ENCODE data around the gene CRMP1. TPM values are rescaled to one million over a fixed set of nuclear protein-coding genes. Genes with fewer than 3 reads are reported as not detected.

The CRMP1 gene
- total and polyA plus RNA-seq, 9 of the 15 experiments (the other 6 are each of a cell fraction or from before 2014, with no cell fraction given): 0.03 to 0.04 TPM; not detected in 7

GRCh38 chr4:5923376-5923775, 30.5 kb upstream of the CRMP1 start:
- BruUV-seq (replicated peaks): no TSS peak
- TF ChIP-seq COPS2 (conservative IDR thresholded peaks at IDR 0.05) (no peak), NFIC (IDR thresholded peaks at IDR 0.05) (0 out of 2 replicates have a peak, but pooled peaks have one; percentile 12)
- Histone ChIP-seq H3K9me1 (ENCODE audit: control insufficient read depth, insufficient read depth, low read length) (no peaks in the 10 kb centered on the region), H3K9me3 (replicated peaks; ENCODE audit: control insufficient read depth, insufficient read depth, low read depth, low read length) (no peaks in the 10 kb centered on the region), H2AFZ (ENCODE audit: low read depth, low read length) (no peak overlapping the region), H3K4me2 (ENCODE audit: insufficient read depth, low read length) (no peak overlapping the region), H3K27ac (ENCODE audit: extremely low read depth, low read depth, low read length) (no peak overlapping the region), H3K27me3 (ENCODE audit: control insufficient read depth in 2 of 2, insufficient read depth in 2 of 2, low read length in 2 of 2) (peaks cover 0 to 22% of the 10 kb centered on the region in 2 experiments; a peak in 2 of 5 replicates), H3K9ac (ENCODE audit: insufficient read depth in 1 of 2, low read depth in 2 of 2, low read length in 2 of 2) (no peak overlapping the region), H4K20me1 (replicated peaks; ENCODE audit: control insufficient read depth, insufficient read depth, low read length) (no peaks in the 10 kb centered on the region), H3K79me2 (ENCODE audit: control insufficient read depth, insufficient read depth, low read length) (no peaks in the 10 kb centered on the region), H3K4me1 (replicated peaks in 1 of 2; ENCODE audit: control insufficient read depth in 2 of 2, insufficient read depth in 2 of 2, low read length in 2 of 2) (no peaks in the 10 kb centered on the region), H3K4me3 (no peak overlapping the region), H3K36me3 (ENCODE audit: control insufficient read depth, insufficient read depth, low read length) (no peaks in the 10 kb centered on the region)
- 0% methylated on average over 5 of the region's 6 CpGs for WGBS (ENCODE audit: insufficient coverage, low coverage, missing lambda C conversion rate)
- in situ Hi-C loops (cut with MboI) (no loop called here), intact Hi-C loops (cut with micrococcal nuclease) (no loop called here)
- DNase-seq (ENCODE audit: extremely low read depth in 1 of 4, low spot score in 3 of 4): no peak
- ChIA-PET CTCF (ENCODE audit: low intra/inter-chr PET ratio) (no interaction called here), POLR2A (no interaction called here)
- no peak for FAIRE-seq
- ATAC-seq: no peak

- DNase-seq (ENCODE audit: extremely low read depth in 1 of 4, low spot score in 3 of 4): no peak
- ATAC-seq: no peak
- no peak overlapping the region for H3K4me3 ChIP-seq
- H3K27me3 ChIP-seq (ENCODE audit: control insufficient read depth in 2 of 2, insufficient read depth in 2 of 2, low read length in 2 of 2): peaks cover 0 to 22% of the 10 kb centered on the region in 2 experiments; a peak in 2 of 5 replicates
- TF ChIP-seq ZNF316 (IDR thresholded peaks at IDR 0.05) (0 out of 2 replicates have a peak, but pooled peaks have one; percentile 3), MLLT1 (IDR thresholded peaks at IDR 0.05) (no peak)
- no peaks in the 10 kb centered on the region for H3K36me3 ChIP-seq (ENCODE audit: control insufficient read depth, insufficient read depth, low read length)
- H2AFZ ChIP-seq (ENCODE audit: low read depth, low read length): no peak overlapping the region
- no peaks in the 10 kb centered on the region for H3K9me3 ChIP-seq (replicated peaks; ENCODE audit: control insufficient read depth, insufficient read depth, low read depth, low read length)
- no peak overlapping the region for H3K27ac ChIP-seq (ENCODE audit: extremely low read depth, low read depth, low read length)
- H3K9ac ChIP-seq (ENCODE audit: insufficient read depth in 1 of 2, low read depth in 2 of 2, low read length in 2 of 2): no peak overlapping the region
- in situ Hi-C loops (cut with MboI): no loop called here
- intact Hi-C loops (cut with micrococcal nuclease): no loop called here
- BruUV-seq (replicated peaks): no TSS peak
- no peaks in the 10 kb centered on the region for H3K4me1 ChIP-seq (replicated peaks in 1 of 2; ENCODE audit: control insufficient read depth in 2 of 2, insufficient read depth in 2 of 2, low read length in 2 of 2)
- ChIA-PET CTCF (ENCODE audit: low intra/inter-chr PET ratio) (no interaction called here), POLR2A (no interaction called here)
- no peak for FAIRE-seq
- H3K4me2 ChIP-seq (ENCODE audit: insufficient read depth, low read length): no peak overlapping the region
- no peaks in the 10 kb centered on the region for H3K79me2 ChIP-seq (ENCODE audit: control insufficient read depth, insufficient read depth, low read length)
- no peaks in the 10 kb centered on the region for H4K20me1 ChIP-seq (replicated peaks; ENCODE audit: control insufficient read depth, insufficient read depth, low read length)
- no peaks in the 10 kb centered on the region for H3K9me1 ChIP-seq (ENCODE audit: control insufficient read depth, insufficient read depth, low read length)
- WGBS (ENCODE audit: insufficient coverage, low coverage, missing lambda C conversion rate): 0% methylated on average over 3 of the region's 3 CpGs
These were observed 29.7 kb upstream of the CRMP1 start for GRCh38 chr4:5922556-5922955.
